SH-SY5Y (cell line): ENCODE data around the gene PTPN21.

Source experiments
- GATA2 ChIP-seq: IDR thresholded peaks from 2 replicates; pipeline ENCODE4 v1.6.1; 2011; ENCODE audit warnings: mild to moderate bottlenecking, low read depth, low read length
- GATA3 ChIP-seq: IDR thresholded peaks from 2 replicates; pipeline ENCODE4 v1.6.1; 2011; ENCODE audit warnings: low read depth, mild to moderate bottlenecking, low read length, moderate library complexity

Gene PTPN21

DNA sequence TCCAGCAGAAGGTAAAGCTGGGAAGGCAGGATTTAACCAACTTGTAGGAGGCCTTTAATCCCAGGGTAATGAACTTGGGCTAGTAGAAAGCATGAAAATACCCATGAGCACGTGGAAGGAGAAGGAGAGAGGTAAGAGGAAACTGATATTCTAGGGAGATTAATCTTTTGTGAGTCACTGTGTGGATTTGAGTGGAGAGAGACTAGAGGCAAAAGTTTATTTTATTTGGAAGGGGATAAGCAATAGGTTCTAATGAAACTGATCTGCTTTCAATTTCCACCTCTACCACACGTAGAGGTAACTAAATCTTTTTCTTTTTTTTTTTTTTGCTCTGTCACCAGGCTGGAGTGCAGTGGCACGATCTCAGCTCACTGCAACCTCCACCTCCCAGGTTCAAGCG lies 52.1 kb downstream of the PTPN21 start:
- TF ChIP-seq GATA2 (no peak), GATA3 (no peak)

DNA sequence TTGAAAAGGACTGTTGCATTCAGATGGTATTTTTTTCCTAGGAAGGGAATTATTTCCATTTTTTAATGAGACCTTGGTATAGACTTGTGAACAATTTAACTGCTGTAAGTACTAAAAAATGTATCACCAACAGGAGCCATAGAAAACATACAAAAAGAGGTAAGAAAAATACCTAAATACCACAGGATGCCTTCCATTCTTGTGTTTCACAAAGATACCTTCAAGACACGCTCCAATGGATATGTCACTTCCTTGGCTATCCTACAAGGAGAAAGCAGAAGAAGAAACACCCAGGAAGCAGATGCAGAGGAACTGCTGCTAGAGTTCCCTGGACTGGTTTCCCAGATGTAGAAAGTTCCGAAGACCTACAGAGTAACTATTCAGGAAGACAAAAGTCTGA lies 54.2 kb downstream of the PTPN21 start:
- TF ChIP-seq GATA2: no peak
- TF ChIP-seq GATA3: no peak

DNA sequence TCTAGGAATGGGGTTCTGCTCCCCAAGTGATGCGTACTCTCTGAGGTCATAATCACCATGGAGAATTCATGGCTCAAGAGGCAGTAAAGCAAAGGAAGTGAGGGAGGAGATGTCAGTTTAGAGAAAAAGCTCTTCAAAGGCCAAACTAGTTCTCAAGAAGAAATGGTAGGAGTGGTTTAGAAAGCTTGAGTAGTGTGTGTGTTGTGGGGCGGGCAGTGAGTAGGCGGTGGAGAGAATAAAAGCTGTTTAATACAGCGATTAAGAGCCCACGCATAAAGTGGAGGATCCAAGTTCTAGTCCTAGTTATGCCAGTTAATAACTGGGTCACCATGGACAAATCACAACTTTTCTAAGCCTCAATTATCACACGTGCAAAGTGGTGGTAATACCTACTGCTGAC lies 55.6 kb downstream of the PTPN21 start:
- no peak for TF ChIP-seq GATA3
- TF ChIP-seq GATA2: no peak

DNA sequence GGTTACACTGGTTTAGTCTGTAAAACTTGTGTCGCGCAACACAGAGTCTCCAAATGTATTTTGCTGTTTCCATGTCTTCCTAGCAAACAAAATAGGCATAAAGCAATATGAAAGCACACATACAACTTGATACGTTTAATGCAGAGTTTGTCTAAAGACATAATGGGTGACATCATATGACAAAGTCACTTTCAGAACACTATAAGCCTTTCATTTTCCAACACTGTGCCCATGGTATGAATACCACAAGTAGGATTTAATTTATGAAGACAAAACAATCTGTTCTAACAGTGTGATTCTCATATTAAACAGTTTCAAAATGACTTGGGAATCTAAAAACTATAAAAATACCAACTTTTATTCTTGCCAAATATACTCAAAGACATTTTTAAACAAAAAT lies 58.4 kb downstream of the PTPN21 start:
- TF ChIP-seq GATA3 (no peak), GATA2 (no peak)

DNA sequence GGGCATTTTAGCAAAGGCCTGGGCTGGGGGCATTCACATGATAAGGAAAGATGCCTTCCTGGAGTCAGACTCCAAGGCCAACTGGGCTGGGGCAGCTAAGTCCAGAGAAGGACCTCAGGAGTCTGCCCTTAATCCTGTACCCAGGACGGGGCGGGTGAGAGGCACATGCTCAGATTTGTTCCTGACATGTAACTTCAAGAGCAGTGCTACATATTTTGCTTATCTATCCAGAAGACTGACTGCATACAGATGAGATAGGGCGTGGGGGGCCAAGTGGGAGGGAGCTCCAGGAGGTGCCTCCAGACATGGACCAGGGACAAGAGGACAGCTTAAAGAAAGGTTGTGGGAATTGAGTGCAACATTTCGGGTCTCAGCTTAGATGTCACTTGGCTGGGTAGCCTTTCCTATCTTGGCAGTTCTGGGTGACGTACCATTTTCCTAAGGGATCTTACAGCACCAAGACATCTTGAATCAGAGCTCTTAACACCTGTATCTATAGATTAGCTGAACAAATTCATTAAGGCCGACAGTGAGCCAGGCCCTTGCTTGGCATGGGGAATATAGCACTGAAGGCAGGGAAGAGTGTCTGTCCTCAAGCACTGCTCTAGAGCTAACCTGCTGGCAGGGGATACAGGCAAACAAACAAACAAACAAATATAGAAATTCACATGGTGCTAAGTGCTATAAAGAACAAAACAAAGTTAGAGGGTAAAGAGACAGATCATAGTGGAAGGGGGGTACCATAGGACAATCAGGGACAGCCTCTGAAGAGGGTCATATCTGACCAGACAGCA lies 61.2 kb downstream of the PTPN21 start:
- TF ChIP-seq GATA3 (no peak), GATA2 (no peak)

DNA sequence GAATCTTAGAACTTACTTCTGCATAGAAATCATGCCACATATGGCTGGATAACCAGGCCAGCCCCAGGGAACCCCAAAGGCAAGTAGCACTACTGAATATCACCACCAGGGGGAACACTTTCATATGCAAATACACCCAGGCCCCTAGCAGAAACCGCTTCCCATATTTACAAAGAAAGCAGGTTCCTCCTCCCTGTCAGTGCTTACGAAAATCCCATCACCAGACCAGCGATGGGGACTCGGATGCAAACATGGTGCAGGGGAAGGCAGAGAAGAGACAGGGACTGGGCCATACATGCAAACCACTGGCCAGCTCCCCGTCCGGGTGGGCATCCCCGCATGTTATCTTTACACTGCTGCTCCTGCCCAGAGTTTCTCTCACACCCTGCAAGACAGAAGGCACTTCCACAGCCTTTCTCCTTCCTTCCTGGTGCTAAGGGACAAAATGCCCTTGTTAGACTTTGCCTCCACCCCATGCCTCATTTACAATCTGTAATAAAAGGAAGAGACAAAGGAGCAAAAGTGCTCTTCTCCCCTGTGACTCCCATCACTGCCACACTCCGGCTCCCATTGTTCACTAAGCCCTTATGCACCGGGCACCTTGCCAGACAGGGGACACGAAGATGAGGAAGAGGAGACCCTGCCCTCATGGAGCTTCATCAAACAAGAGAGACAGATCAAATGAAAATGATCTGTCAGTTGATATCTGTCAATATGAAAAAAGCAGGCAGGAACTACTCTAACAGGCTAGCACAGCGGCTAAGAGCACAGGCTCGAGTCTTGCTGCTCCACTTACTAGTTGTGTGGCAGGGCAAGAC lies 62.3 kb downstream of the PTPN21 start:
- TF ChIP-seq GATA3: no peak
- TF ChIP-seq GATA2: no peak

DNA sequence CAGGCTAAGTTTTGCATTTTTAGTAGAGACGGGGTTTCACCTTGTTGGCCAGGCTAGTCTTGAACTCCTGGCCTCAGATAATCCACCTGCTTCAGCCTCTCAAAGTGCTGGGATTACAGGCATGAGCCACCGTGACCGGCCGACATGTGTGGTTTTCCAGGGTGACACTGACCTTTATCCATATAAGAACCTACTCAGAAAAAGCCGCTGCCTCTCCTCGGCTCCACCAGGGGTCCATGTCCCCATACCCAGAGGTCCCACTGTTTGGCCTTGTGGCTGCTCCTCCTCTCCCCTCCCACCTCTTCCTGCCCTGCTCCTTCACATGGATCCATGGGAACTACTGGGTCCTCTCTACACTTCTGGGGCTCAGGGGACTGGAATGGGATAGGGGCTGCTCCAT lies 64.6 kb downstream of the PTPN21 start:
- no peak for TF ChIP-seq GATA3
- no peak for TF ChIP-seq GATA2

DNA sequence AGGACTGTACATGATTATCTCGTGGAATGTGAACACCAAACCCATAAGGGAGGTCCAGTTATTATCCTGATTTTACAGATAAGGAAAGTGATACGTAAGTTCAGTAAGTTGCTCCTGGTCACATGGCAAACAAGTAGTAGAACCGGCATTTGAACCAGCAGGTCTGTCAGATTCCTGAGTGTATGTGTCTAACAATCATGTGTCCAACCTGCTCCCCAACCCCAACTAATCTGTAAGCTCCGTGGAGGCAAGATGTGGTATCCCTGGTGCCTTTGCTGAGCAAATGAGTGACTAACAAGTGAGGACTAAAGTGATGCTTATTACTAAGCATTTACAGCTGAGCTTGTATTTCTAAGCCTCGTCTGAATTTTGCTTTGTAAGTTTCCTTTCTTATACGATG lies 65.9 kb downstream of the PTPN21 start:
- no peak for TF ChIP-seq GATA2
- no peak for TF ChIP-seq GATA3

DNA sequence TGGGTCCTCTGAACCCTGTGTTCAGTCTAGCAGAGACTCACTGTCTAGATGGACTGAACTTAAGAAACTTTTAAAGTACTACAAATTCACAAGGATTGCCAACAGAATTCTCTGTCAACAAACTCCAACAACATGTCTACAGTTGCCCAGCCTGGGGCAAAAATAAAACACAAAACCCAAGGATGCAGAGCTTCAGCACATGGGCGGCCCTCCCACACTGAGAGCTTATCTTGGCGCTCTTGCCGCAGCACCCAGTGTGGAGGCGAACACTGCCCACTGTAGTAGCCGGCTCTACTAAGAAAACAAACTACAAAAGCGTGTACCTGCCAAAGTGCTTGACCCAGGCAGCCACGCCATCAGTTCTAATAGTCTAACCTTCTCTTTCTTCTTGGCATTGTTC lies 66.7 kb downstream of the PTPN21 start:
- TF ChIP-seq GATA3: no peak
- no peak for TF ChIP-seq GATA2

DNA sequence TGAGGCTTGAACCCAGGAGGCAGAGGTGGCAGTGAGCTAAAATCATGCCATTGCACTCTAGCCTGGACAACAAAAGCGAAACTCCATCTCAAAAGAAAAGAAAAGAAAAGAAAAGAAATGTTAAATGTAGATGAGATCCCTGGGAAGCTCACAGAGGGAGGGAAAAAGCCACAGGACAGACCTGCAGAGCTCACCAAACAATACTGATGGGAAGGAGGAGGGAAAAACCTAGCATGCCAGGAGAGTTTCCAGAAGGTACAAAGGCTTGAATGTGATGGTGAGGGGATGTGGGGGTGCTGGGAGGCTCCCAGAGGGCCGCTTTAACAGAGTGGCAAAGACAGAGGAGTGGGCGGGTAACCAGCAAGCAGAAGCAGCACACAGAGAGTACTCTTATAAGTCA lies 72.3 kb downstream of the PTPN21 start:
- TF ChIP-seq GATA3 (no peak), GATA2 (no peak)

DNA sequence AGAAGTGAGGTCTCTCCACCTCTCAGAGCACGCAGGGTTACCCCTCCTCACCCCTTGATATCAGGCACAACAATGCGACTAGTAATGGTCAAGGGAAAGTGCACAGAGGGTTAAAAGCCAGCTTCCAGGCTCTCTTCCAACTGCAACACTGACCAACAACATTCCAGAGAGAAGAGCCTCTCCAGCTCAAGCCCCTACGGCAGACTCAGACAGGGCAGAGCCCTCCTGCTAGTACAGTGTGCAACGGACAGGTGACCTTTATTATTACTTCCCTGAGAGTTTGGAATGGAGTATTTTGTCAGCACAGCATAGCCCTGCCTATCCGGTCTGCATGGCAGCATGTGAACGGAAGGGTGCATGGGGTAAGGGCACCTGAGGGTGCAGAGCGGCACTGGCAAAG lies 73.0 kb downstream of the PTPN21 start:
- no peak for TF ChIP-seq GATA2
- no peak for TF ChIP-seq GATA3

DNA sequence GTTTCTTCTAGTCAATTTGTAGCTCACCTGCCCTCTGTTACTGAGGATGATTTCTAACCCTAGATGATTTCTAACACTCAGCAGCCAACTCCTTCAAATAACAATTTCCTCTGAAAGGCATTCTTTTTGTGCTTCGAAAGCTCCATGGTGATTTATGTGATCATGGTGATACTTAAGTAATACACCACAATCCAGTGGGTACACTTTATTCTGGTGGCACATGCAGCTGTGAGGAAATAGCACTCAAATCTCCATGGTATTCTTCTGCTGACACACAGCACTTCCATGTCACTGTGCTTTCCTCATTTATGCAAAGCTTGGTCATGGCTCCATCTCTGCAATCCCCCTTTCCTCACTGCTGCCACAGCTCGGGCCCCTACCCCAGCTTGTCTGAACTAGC lies 73.7 kb downstream of the PTPN21 start:
- TF ChIP-seq GATA2: no peak
- no peak for TF ChIP-seq GATA3

DNA sequence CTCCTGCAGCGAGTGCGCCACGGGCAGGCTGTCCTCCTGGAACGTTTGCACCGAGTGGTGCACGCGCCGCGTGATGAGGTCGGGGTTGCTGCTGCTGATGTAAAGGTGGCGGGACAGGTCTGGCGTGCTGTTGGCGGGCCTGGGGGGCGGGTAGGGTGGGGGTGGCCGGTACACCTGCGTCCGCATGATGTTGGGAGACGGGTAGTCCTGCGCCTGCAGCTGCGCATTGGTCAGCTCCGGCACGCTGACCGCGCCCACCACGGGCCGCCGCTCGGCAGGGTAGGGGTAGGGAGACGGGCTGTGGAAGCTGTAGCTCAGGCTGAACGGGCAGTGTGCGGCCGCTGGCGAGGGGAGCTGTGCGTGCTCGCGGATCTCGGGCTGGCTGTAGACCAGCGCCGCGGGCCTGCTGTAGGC lies 75.2 kb downstream of the PTPN21 start:
- TF ChIP-seq GATA3 (no peak), GATA2 (no peak)

DNA sequence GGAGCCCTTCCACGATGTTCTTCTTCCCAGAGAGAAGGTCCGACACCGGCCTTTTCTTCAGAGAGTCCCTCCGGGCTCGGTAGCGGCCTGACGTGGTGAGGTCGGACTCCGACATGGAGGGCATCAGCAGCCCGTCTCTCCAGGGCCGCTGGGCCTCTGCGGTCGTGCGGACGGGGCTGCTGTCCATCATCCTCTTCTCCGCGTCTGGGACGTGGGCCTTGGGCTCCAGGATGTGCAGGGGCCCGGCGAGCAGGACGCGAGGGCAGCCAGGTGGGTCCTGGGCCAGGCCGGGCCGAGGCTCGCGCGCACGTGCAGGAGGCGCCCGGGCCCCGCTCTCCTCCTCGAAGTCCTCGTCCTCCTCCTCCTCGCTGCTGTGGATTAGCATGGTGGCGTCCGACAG lies 75.9 kb downstream of the PTPN21 start:
- TF ChIP-seq GATA3 (no peak), GATA2 (no peak)
